Measurements from ENCODE around the gene PADI6.

GRCh38 chr1:17432412-17432811 lies 60.4 kb downstream of the PADI6 start:
- TF ChIP-seq ZBTB21 (tag by site-specific recombination; IDR thresholded peaks at IDR 0.05): no peak
- TF ChIP-seq PATZ1 (tag by site-specific recombination; IDR thresholded peaks at IDR 0.05): no peak
- no peak for TF ChIP-seq CTCF (tag by site-specific recombination; IDR thresholded peaks at IDR 0.05)
